A549 (cell line): ENCODE data around the gene TRAPPC1.

Source experiments
- CTCF ChIP-seq: fragments of >200 bp; sonication (Bioruptor Twin); formaldehyde crosslinking; IDR thresholded peaks from 3 replicates; pipeline ENCODE4 v1.5.1; 2016
- SMC3 ChIP-seq: fragments of >200 bp; sonication (Bioruptor Twin); formaldehyde crosslinking; IDR thresholded peaks from 3 replicates; pipeline ENCODE4 v1.6.1; 2018; ENCODE audit warnings: inconsistent platforms

GRCh38 chr17:7915611-7916384 is 15.9 kb downstream of the TRAPPC1 start, which contains the start of gene RNF227:
- TF ChIP-seq CTCF = no peak
- TF ChIP-seq SMC3 = no peak; the same call in 1 of the 3 replicates
